Stimulated activated CD4-positive, alpha-beta T cell treated with anti-CD3 and anti-CD28 coated beads, TNF-alpha, amount 100 ng/mL, for 4 hours (primary cell): ENCODE results near the gene CA7.
"Not testable (repeated sequence)": the region's sequence is repeated elsewhere in the genome, so short reads cannot be mapped to it uniquely, and the experiment has no call there.

Experiments
- DNase-seq, 3 experiments: peaks; one replicate each; pipeline ENCODE4 v3.0.0-alpha.2; 2020; ENCODE audit warnings: low read depth in 3 of 3

Gene CA7

DNA sequence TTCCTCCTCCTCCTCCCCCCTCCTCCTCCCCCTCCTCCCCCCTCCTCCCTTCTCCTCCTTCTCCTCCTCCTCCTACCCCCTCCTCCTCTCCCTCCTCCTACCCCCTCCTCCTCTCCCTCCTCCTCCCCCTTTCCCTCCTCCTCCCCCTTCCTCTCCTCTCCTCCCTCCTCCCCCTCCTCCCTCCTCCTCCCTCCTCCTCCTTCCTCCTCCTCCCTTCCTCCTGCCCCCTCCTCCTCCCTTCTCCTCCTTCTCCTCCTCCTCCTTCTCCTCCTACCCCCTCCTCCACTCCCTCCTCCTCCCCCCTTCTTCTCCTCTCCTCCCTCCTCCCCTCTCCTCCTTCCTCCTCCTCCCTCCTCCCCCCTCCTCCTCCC lies 29.5 kb downstream of the CA7 start:
- peak in 1 of 3 experiments; percentile 7 for DNase-seq

GRCh38 chr16:66874079-66874775 lies 30.0 kb downstream of the CA7 start:
- no peak for DNase-seq

DNA sequence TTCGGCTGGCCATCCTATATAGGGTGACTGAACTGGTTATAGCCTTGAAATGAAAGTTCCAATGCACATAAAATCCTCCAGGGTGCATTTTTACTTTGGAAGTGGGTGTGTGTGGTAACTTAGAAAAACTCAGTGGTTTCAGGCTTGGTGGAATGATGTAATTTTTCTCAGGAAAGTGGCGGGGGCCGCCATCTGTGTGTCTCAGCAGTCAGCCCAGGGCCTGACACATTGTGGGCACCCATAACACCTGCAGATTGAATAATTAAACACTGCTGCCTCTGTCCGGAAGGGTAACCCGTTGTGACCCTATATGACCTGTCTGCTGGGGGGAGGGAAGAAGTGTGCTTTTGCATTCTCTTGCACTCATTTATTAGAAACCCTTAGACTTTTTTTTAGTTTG lies 33.9 kb downstream of the CA7 start:
- DNase-seq, result peak in 2 of 3 experiments; percentile 13 to 26

- peak; percentile 74 to 79 (median 77) for DNase-seq
Measured at GRCh38 chr16:66880288-66881013, 36.2 kb downstream of the CA7 start, which contains the start of gene PDP2. Gene PDP2 (plus strand): TSS chr16:66880515. CDS start chr16:66884285, 3,770 bp downstream.

- no peak for DNase-seq
Measured at GRCh38 chr16:66881014-66881417, 36.8 kb downstream of the CA7 start.

GRCh38 chr16:66881560-66881959 lies 37.3 kb downstream of the CA7 start:
- no peak for DNase-seq

- DNase-seq, result no peak
Measured at GRCh38 chr16:66881964-66882508, 37.8 kb downstream of the CA7 start.

DNA sequence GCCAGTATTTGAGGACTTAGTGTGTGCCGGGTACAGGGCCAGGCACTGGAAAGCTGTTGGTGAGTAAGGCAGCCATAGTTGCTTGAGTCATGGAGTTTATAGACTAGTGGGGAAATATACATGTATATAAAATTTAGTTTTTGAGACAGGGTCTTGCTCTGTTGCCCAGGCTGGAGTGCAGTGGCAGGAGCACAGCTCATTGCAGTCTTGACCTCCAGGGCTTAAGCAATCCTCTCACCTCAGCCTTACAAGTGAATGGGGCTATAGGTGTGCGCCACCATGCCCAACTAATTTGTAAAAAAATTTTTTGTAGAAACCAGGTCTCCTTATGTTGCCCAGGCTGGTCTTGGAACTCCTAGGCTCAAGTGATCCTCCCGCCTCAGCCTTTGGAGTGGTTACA lies 38.5 kb downstream of the CA7 start:
- DNase-seq, result no peak

DNA sequence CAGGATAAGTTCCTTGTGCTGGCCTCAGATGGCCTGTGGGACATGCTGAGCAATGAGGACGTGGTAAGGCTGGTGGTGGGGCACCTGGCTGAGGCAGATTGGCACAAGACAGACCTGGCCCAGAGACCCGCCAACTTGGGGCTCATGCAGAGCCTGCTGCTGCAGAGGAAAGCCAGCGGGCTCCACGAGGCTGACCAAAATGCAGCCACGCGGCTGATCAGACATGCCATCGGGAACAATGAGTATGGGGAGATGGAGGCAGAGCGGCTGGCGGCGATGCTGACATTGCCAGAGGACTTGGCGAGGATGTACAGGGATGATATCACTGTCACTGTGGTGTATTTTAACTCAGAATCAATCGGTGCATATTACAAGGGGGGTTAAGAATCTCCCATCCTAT lies 41.3 kb downstream of the CA7 start:
- DNase-seq, result no peak

DNA sequence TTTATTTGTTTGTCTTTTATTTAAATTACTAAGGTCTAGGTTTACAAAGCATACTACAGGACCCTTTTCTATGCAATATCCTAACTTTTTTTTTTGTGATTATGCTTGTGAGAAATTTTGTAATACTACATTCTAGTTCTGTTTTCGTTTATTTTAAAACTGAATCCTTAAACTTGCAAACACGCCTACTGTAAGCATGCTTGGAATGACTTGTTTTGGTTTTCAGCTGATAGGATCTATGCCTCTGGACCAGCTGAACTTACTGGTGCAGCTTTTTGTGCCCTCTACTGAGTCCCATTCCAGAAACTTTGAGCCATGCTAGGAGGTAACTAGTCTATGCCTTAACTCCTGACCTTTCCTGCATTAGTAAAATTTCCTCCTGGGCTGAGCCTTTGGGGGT lies 42.1 kb downstream of the CA7 start:
- DNase-seq, result no peak

DNA sequence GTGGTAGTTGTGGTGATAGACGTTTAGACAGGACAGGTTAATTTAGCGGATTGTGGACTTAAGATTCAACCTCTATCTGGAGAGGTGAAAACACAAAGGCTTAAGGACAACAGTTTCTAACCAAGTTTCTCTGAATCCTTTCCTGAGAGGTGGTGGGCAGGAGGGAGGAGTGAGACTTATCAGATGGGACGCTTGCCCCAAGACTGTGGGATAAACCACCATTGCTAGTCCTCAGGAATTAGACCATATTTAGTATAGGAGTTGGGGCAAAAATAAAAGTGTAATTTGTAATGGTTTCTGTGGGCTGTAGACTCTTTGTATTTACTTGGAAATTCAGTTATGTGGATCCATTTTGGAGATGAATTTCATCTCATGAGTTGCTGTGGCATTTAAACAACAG lies 42.7 kb downstream of the CA7 start:
- no peak for DNase-seq

- DNase-seq, result no peak
Measured at GRCh38 chr16:66888647-66889615, 44.7 kb downstream of the CA7 start.

GRCh38 chr16:66889622-66890021 lies 45.4 kb downstream of the CA7 start:
- DNase-seq, result no peak

DNA sequence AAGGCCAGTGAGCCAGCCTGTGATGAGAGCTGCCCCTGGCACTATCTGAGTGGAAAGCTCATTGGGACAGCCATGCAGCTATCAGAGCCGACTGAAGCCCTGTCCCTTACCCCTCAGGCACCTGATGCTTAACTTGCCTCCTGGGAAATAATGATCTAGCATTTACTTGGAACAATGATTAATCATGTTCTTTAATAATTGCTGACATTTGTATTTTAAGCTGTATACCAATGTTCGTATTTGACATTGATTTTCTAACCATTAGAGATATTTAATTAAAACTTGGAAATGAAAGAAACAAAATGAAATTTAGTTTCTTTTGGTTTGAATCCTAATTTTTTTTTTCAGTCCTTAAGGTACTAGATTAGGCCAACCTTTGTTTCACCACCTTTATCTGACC lies 46.6 kb downstream of the CA7 start:
- no peak for DNase-seq

GRCh38 chr16:66891360-66891759 lies 47.1 kb downstream of the CA7 start:
- DNase-seq, result no peak

GRCh38 chr16:66891797-66892196 lies 47.6 kb downstream of the CA7 start:
- no peak for DNase-seq

GRCh38 chr16:66894055-66894454 lies 49.8 kb downstream of the CA7 start:
- no peak for DNase-seq

DNA sequence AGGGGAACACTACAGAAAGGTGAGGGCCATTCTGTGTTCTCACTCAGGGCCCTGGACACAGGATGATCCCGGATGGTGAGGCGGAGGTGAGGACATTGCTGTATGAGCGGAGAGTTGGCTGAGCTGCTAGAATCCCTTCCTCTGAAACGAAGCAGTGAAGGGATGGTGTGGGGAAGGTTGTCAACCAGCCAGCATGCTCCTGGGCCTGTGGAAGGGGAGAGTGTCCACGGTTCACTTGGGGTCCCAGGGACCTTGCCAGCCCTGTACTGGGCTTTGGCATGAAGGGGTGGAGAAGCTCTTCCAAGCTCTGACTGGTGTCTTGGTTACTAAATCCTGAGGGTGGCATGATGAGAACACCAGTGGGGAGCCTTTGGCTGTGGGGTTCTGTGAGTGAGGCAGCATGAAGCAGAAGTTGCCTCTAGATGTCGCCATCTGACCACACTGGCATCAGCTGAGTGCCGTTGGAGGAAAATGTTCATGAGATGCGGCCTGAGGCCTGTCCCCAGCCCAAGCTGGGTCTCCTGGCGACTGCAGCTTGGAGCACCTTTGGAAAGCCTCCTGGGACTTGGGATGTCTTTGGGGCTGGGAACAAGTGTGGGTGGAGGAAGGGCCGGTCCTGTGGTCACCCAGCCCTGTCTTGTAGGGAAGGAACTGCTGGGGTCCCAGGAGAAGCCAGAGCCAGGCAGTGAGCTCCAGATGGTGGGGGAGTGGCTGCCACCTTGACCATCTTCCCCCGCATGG lies 50.9 kb downstream of the CA7 start:
- peak; percentile 34 to 51 (median 43) for DNase-seq

GRCh38 chr16:66895689-66895979 lies 51.4 kb downstream of the CA7 start:
- DNase-seq, result no peak

- no peak for DNase-seq
Measured at GRCh38 chr16:66895999-66896398, 51.8 kb downstream of the CA7 start.

GRCh38 chr16:66896682-66897081 lies 52.5 kb downstream of the CA7 start:
- not testable (repeated sequence) for DNase-seq
